HepG2 (cell line): Measurements from ENCODE around the gene UBP1. TPM values are rescaled to one million over a fixed set of nuclear protein-coding genes. Genes with fewer than 3 reads are reported as not detected.
A peak's percentile ranks its signal among the peaks of the same experiment; 100 is the strongest.

Experiments
- ADNP ChIP-seq: sonication (generic); formaldehyde crosslinking; IDR thresholded peaks from 2 replicates; pipeline ENCODE4 v1.4.0; 2020; ENCODE audit warnings: missing genetic modification reagents
- BORCS8-MEF2B ChIP-seq: sonication (generic); formaldehyde crosslinking; IDR thresholded peaks from 2 replicates; pipeline ENCODE4 v1.8.0; 2022; ENCODE audit warnings: mild to moderate bottlenecking, missing genetic modification reagents
- CREBL2 ChIP-seq: sonication (generic); formaldehyde crosslinking; IDR thresholded peaks from 2 replicates; pipeline ENCODE4 v1.8.1; 2023; ENCODE audit warnings: missing genetic modification reagents, mild to moderate bottlenecking, borderline replicate concordance
- HMGA1 ChIP-seq: sonication (generic); formaldehyde crosslinking; conservative IDR thresholded peaks from 2 replicates; pipeline ENCODE4 v1.4.0; 2020; ENCODE audit warnings: missing genetic modification reagents
- HOXA7 ChIP-seq: sonication (generic); formaldehyde crosslinking; IDR thresholded peaks from 2 replicates; pipeline ENCODE4 v1.8.1; 2022; ENCODE audit warnings: mild to moderate bottlenecking, missing genetic modification reagents, moderate library complexity
- IRF9 ChIP-seq: sonication (generic); formaldehyde crosslinking; IDR thresholded peaks from 2 replicates; pipeline ENCODE4 v1.8.0; 2022; ENCODE audit warnings: missing genetic modification reagents, mild to moderate bottlenecking, borderline replicate concordance
- KAT8 ChIP-seq: IDR thresholded peaks from 2 replicates; pipeline ENCODE4 v1.6.1; 2016; ENCODE audit warnings: missing genetic modification reagents, missing compliant biosample characterization
- MTF1 ChIP-seq: sonication (generic); formaldehyde crosslinking; IDR thresholded peaks from 2 replicates; pipeline ENCODE4 v1.5.0; 2020; ENCODE audit warnings: missing genetic modification reagents
- PAF1 ChIP-seq: IDR thresholded peaks from 2 replicates; pipeline ENCODE4 v1.6.1; 2016; ENCODE audit warnings: missing genetic modification reagents, missing compliant biosample characterization
- PRDM10 ChIP-seq: sonication (generic); formaldehyde crosslinking; IDR thresholded peaks from 2 replicates; pipeline ENCODE4 v1.4.0; 2020; ENCODE audit warnings: low read depth, missing genetic modification reagents
- RFXAP ChIP-seq: sonication (generic); formaldehyde crosslinking; IDR thresholded peaks from 2 replicates; pipeline ENCODE4 v1.4.0; 2020; ENCODE audit warnings: missing genetic modification reagents, borderline replicate concordance
- SAFB2 ChIP-seq: sonication (generic); formaldehyde crosslinking; IDR thresholded peaks from 2 replicates; pipeline ENCODE4 v1.5.1; 2020; ENCODE audit warnings: missing genetic modification reagents, low read depth, mild to moderate bottlenecking, borderline replicate concordance
- SP1 ChIP-seq, 2 experiments: fragments of 450-650 bp in 1 of 2; sonication (generic) in 1 of 2; formaldehyde crosslinking in 1 of 2; IDR thresholded peaks; 2 replicates each; pipeline versions ENCODE4 v1.4.0 to v1.6.1; 2016 to 2020; ENCODE audit warnings: missing genetic modification reagents in 1 of 2
- TIGD3 ChIP-seq: sonication (generic); formaldehyde crosslinking; IDR thresholded peaks from 2 replicates; pipeline ENCODE4 v1.5.1; 2020; ENCODE audit warnings: mild to moderate bottlenecking, missing genetic modification reagents, borderline replicate concordance
- TRIM24 ChIP-seq: sonication (generic); formaldehyde crosslinking; IDR thresholded peaks from 2 replicates; pipeline ENCODE4 v1.8.0; 2022; ENCODE audit warnings: mild to moderate bottlenecking, missing genetic modification reagents
- ZFP82 ChIP-seq: sonication (generic); formaldehyde crosslinking; IDR thresholded peaks from 2 replicates; pipeline ENCODE4 v1.5.1; 2020; ENCODE audit warnings: mild to moderate bottlenecking, missing genetic modification reagents, borderline replicate concordance
- ZFY ChIP-seq: sonication (generic); formaldehyde crosslinking; IDR thresholded peaks from 2 replicates; pipeline ENCODE4 v1.4.0; 2020; ENCODE audit warnings: missing genetic modification reagents
- ZKSCAN1 ChIP-seq: fragments of 150-350 bp; IDR thresholded peaks from 2 replicates; pipeline ENCODE4 v1.6.1; 2014; ENCODE audit warnings: low read length
- ZNF20 ChIP-seq: sonication (generic); formaldehyde crosslinking; IDR thresholded peaks from 2 replicates; pipeline ENCODE4 v1.4.0; 2020; ENCODE audit warnings: mild to moderate bottlenecking, moderate library complexity, missing genetic modification reagents
- ZNF251 ChIP-seq: sonication (generic); formaldehyde crosslinking; IDR thresholded peaks from 2 replicates; pipeline ENCODE4 v1.9.0; 2021; ENCODE audit warnings: mild to moderate bottlenecking, missing genetic modification reagents
- ZNF367 ChIP-seq: sonication (generic); formaldehyde crosslinking; IDR thresholded peaks from 2 replicates; pipeline ENCODE4 v1.4.0; 2020; ENCODE audit warnings: missing genetic modification reagents, borderline replicate concordance
- ZNF550 ChIP-seq: sonication (generic); formaldehyde crosslinking; IDR thresholded peaks from 2 replicates; pipeline ENCODE4 v1.4.0; 2020; ENCODE audit warnings: mild to moderate bottlenecking, missing genetic modification reagents, borderline replicate concordance
- ZNF747 ChIP-seq: sonication (generic); formaldehyde crosslinking; IDR thresholded peaks from 2 replicates; pipeline ENCODE4 v1.8.1; 2023; ENCODE audit warnings: missing genetic modification reagents, mild to moderate bottlenecking, borderline replicate concordance
- ZNF792 ChIP-seq: IDR thresholded peaks from 2 replicates; pipeline ENCODE4 v1.6.1; 2016
- polyA plus RNA-seq, 8 experiments: library from polyadenylated mRNA; depleted of rRNA in 3 of 8; stranded (reverse) in 7 of 8; unstranded in 1 of 8; fragments of >200 nt; fragmentation: Illumina TruSeq in 4 of 8; extraction: Trizol in 4 of 8; gene quantifications; 2 replicates each; pipeline versions ENCODE4 v1.2.1 to v1.2.3, GENCODE V29; 2011 to 2016; ENCODE audit warnings: low read depth in 4 of 8, missing spikeins in 1 of 8, mixed read lengths in 1 of 8; ENCODE audit not compliant: insufficient read depth in 1 of 8
- total RNA-seq, 5 experiments: library from RNA; depleted of rRNA; stranded (reverse); fragments of >200 nt; fragmentation: Illumina TruSeq; extraction: Trizol; gene quantifications; 2 replicates each; pipeline ENCODE4 v1.2.3, GENCODE V29; 2016; ENCODE audit warnings: low read depth in 1 of 5

The UBP1 gene
- total and polyA plus RNA-seq, 2 of the 13 experiments (the other 11 are each of a cell fraction or from before 2014, with no cell fraction given), result 48.3 to 79.9 TPM

GRCh38 chr3:33441225-33441976, 1.2 kb upstream of the UBP1 start (continued):
- TF ChIP-seq CREBL2 (CRISPR knock-in tag) (no peak), RFXAP (CRISPR knock-in tag) (no peak; the same call in 1 of the 2 replicates), PRDM10 (CRISPR knock-in tag) (no peak; the same call in 1 of the 2 replicates), ZFY (CRISPR knock-in tag) (peak; percentile 19; the same call in 1 of the 2 replicates), TRIM24 (CRISPR knock-in tag) (no peak), ZKSCAN1 (no peak), PAF1 (CRISPR knock-in tag) (no peak), MTF1 (0 out of 2 replicates have a peak, but pooled peaks have one; percentile 4), KAT8 (CRISPR knock-in tag) (no peak), HOXA7 (CRISPR knock-in tag) (no peak), HMGA1 (no peak), IRF9 (no peak), SP1 (IDR thresholded peaks at IDR 0.05) (no peak), SP1 (CRISPR knock-in tag; IDR thresholded peaks at IDR 0.05) (no peak), SAFB2 (CRISPR knock-in tag) (no peak), ZFP82 (no peak), BORCS8-MEF2B (no peak), ZNF792 (CRISPR knock-in tag) (no peak), ADNP (CRISPR knock-in tag) (no peak), ZNF367 (CRISPR knock-in tag) (no peak), ZNF251 (CRISPR knock-in tag) (no peak), ZNF550 (CRISPR knock-in tag) (no peak), ZNF747 (CRISPR knock-in tag) (no peak), ZNF20 (CRISPR knock-in tag) (no peak), TIGD3 (CRISPR knock-in tag) (no peak)
